Cardiac muscle cell (in vitro differentiated cells and primary cell): Measurements from ENCODE around the gene PRR3. TPM values are rescaled to one million over a fixed set of nuclear protein-coding genes. Genes with fewer than 3 reads are reported as not detected.
"Not testable (repeated sequence)": the region's sequence is repeated elsewhere in the genome, so short reads cannot be mapped to it uniquely, and the experiment has no call there.

Experiments used
- DNase-seq, 2 donors: peaks; one replicate each; pipeline versions ENCODE4 v3.0.0 to v3.0.0-alpha.2; 2010 to 2017; ENCODE audit warnings: low read depth in 1 of 2, low spot score in 1 of 2
- H3K27ac ChIP-seq: fragments of 200-600 bp; sonication (generic); 2 replicates; pipeline ENCODE4 v1.5.1; 2016
- H3K27me3 ChIP-seq: fragments of 200-600 bp; sonication (generic); 2 replicates; pipeline ENCODE4 v1.6.0; 2016; ENCODE audit warnings: control low read depth
- H3K36me3 ChIP-seq: fragments of 200-600 bp; sonication (generic); 2 replicates; pipeline ENCODE4 v1.5.1; 2016; ENCODE audit warnings: control low read depth
- H3K4me1 ChIP-seq: fragments of 200-600 bp; sonication (generic); 2 replicates; pipeline ENCODE4 v1.8.1; 2017; ENCODE audit warnings: low read depth, mild to moderate bottlenecking, mixed run types
- H3K4me3 ChIP-seq: fragments of 200-600 bp; sonication (generic); 2 replicates; pipeline ENCODE4 v1.5.1; 2016; ENCODE audit warnings: mild to moderate bottlenecking
- H3K9me3 ChIP-seq: fragments of 200-600 bp; sonication (generic); 2 replicates; pipeline ENCODE4 v1.5.1; 2017; ENCODE audit warnings: low read depth, mild to moderate bottlenecking, control low read depth
- polyA plus RNA-seq: library from polyadenylated mRNA; unstranded; fragments of >200 nt; fragmentation: Nextera tagmentation; extraction: Ambion mirVana; gene quantifications from 2 replicates; pipeline ENCODE4 v1.2.1, GENCODE V29; 2016
- total RNA-seq: library from RNA; depleted of rRNA; stranded (reverse); fragments of >200 nt; gene quantifications from 2 replicates; pipeline ENCODE4 v1.2.3, GENCODE V29; 2016
- TF ChIP-seq, protein P1 (sequence below): IDR thresholded peaks from 2 replicates; pipeline ENCODE4 v1.5.1; 2012; ENCODE audit warnings: low read depth, mild to moderate bottlenecking, low read length

Gene PRR3
- total and polyA plus RNA-seq, 2 experiments from 2014 or later = 11.8 to 14.7 TPM

DNA sequence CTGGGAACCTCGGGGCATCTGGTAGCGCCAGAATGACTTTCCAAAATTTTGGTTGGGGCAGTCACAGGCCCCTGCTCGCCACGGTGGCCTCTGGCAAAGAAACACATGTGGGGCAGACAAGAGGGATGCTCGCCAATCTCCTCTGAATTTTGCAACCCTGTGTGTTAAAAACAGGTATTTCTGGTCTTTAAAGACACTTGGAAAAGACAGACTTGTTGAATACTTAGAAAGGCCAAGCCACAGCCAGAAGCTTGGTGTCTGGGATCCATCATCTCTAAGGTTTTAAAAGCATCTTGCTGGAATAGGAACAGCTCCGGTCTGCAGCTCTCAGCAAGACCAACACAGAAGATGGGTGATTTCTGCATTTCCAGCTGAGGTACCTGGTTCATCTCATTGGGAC is 36.6 kb upstream of the PRR3 start:
- H3K9me3 ChIP-seq = no peaks in the 10 kb centered on the region
- H3K4me3 ChIP-seq = no peak overlapping the region
- no peak overlapping the region for H3K27ac ChIP-seq
- no peaks in the 10 kb centered on the region for H3K27me3 ChIP-seq
- no peak for DNase-seq
- no peaks in the 10 kb centered on the region for H3K4me1 ChIP-seq
- no peaks in the 10 kb centered on the region for H3K36me3 ChIP-seq
- TF ChIP-seq, protein P1, sequence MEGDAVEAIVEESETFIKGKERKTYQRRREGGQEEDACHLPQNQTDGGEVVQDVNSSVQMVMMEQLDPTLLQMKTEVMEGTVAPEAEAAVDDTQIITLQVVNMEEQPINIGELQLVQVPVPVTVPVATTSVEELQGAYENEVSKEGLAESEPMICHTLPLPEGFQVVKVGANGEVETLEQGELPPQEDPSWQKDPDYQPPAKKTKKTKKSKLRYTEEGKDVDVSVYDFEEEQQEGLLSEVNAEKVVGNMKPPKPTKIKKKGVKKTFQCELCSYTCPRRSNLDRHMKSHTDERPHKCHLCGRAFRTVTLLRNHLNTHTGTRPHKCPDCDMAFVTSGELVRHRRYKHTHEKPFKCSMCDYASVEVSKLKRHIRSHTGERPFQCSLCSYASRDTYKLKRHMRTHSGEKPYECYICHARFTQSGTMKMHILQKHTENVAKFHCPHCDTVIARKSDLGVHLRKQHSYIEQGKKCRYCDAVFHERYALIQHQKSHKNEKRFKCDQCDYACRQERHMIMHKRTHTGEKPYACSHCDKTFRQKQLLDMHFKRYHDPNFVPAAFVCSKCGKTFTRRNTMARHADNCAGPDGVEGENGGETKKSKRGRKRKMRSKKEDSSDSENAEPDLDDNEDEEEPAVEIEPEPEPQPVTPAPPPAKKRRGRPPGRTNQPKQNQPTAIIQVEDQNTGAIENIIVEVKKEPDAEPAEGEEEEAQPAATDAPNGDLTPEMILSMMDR = no peak

- H3K4me3 ChIP-seq, H3K36me3 ChIP-seq, H3K9me3 ChIP-seq, H3K4me1 ChIP-seq, DNase-seq, H3K27me3 ChIP-seq, H3K27ac ChIP-seq: not testable (repeated sequence)
These were observed 36.0 kb upstream of the PRR3 start for GRCh38 chr6:30521082-30521481.

- H3K4me3 ChIP-seq, H3K27me3 ChIP-seq, H3K9me3 ChIP-seq, H3K4me1 ChIP-seq, H3K36me3 ChIP-seq, H3K27ac ChIP-seq, DNase-seq: not testable (repeated sequence)
These were observed 35.1 kb upstream of the PRR3 start for GRCh38 chr6:30521952-30522351.

DNA sequence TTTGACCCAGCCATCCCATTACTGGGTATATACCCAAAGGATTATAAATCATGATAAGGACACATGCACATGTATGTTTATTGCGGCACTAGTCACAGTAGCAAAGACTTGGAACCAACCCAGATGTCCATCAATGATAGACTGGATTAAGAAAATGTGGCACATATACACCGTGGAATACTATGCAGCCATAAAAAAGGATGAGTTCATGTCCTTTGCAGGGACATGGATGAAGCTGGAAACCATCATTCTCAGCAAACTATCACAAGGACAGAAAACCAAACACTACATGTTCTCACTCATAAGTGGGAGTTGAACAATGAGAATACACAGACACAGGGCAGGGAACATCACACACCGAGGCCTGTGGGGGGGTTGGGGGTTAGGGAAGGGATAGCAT is 30.7 kb upstream of the PRR3 start:
- not testable (repeated sequence) for H3K27ac ChIP-seq, DNase-seq, H3K9me3 ChIP-seq, H3K4me3 ChIP-seq, H3K4me1 ChIP-seq, H3K36me3 ChIP-seq, H3K27me3 ChIP-seq

DNA sequence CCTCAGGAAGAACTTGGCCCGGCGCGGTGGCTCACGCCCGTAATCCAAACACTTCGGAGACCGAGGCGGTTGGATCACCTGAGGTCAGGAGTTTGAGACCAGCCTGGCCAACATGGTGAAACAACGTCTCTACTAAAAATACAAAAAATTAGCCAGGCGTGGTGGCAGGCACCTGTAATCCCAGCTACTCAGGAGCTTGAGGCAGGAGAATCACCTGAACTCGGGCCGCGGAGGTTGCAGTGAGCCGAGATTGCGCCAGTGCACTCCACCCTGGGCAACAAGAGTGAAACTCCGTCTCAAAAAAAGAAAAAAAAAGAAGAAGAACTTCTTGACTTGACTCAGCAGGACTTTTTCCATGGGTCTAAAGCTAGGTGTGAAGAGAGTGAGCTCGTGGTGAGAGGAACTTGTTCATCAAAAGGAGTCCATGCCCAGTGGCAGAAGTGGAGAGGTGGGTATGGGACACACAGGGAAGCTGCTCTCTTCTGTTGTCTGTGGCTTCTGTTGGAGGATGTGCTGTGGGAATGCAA is 27.7 kb upstream of the PRR3 start:
- not testable (repeated sequence) for DNase-seq, H3K27me3 ChIP-seq, H3K9me3 ChIP-seq, H3K36me3 ChIP-seq, H3K27ac ChIP-seq, H3K4me1 ChIP-seq, H3K4me3 ChIP-seq

DNA sequence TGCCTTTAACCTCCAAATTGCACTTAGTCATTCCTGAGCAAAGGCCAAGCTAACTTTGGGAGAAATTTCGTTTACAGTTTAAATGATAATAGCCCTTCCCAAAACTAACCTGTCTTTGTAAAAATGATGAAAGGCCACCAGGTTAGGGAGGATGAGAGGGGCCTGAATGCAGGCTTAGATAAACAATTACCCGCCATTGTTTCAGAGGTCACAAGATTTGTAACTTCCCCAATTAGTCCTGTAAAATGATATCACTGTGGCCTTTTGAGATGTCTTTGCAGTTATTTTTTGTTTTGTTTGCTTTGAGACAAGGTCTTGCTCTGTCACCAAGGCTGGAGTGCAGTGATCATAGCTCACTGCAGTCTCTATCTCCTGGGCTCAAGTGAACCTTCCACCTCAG is 27.1 kb upstream of the PRR3 start:
- no peak overlapping the region for H3K27ac ChIP-seq
- no peaks in the 10 kb centered on the region for H3K27me3 ChIP-seq
- no peak for DNase-seq
- no peaks in the 10 kb centered on the region for H3K4me1 ChIP-seq
- no peaks in the 10 kb centered on the region for H3K36me3 ChIP-seq
- H3K9me3 ChIP-seq = no peaks in the 10 kb centered on the region
- TF ChIP-seq, protein P1 = no peak
- H3K4me3 ChIP-seq = no peak overlapping the region

- no peak overlapping the region for H3K4me3 ChIP-seq
- no peak for DNase-seq
- H3K36me3 ChIP-seq = no peaks in the 10 kb centered on the region
These were observed 23.4 kb upstream of the PRR3 start for GRCh38 chr6:30533460-30534294.

More at GRCh38 chr6:30533460-30534294, 23.4 kb upstream of the PRR3 start:
- no peak overlapping the region for H3K27ac ChIP-seq
- H3K9me3 ChIP-seq = no peaks in the 10 kb centered on the region
- TF ChIP-seq, protein P1 = no peak
- no peaks in the 10 kb centered on the region for H3K27me3 ChIP-seq
- H3K4me1 ChIP-seq = no peaks in the 10 kb centered on the region
